ENCODE data around the gene FGF7. TPM values are rescaled to one million over a fixed set of nuclear protein-coding genes. Genes with fewer than 3 reads are reported as not detected.

Gene FGF7
- total RNA-seq, 1 donor: 445 TPM

- no peak overlapping the region for H3K4me3 ChIP-seq (ENCODE audit: insufficient read depth, low read length)
- no peak for DNase-seq (ENCODE audit: insufficient read length, low spot score, missing footprints)
- H3K27me3 ChIP-seq (ENCODE audit: insufficient read depth, low read length): no peaks in the 10 kb centered on the region
- H3K79me2 ChIP-seq (ENCODE audit: insufficient read depth, low read length): peaks cover 68% of the 10 kb centered on the region
- H2AFZ ChIP-seq (ENCODE audit: low read length): no peak overlapping the region
- peaks cover 53% of the 10 kb centered on the region for H3K4me1 ChIP-seq (ENCODE audit: insufficient read depth, low read length)
- H3K4me2 ChIP-seq (ENCODE audit: insufficient read depth, low read length): no peak overlapping the region
- peaks cover 4% of the 10 kb centered on the region for H4K20me1 ChIP-seq (ENCODE audit: insufficient read depth, low read length)
- no peak overlapping the region for H3K27ac ChIP-seq (ENCODE audit: low read depth, low read length)
- H3K36me3 ChIP-seq (ENCODE audit: insufficient read depth, low read length): peaks cover 9% of the 10 kb centered on the region
- TF ChIP-seq CTCF (IDR thresholded peaks at IDR 0.05; ENCODE audit: extremely low read depth, low read depth, low read length): no peak
- no peaks in the 10 kb centered on the region for H3K9me3 ChIP-seq (ENCODE audit: low read depth, low read length)
Measured at GRCh38 chr15:49441816-49442215, 18.8 kb downstream of the FGF7 start.

GRCh38 chr15:49452595-49452994 lies 29.6 kb downstream of the FGF7 start:
- no peak overlapping the region for H2AFZ ChIP-seq (ENCODE audit: low read length)
- no peak overlapping the region for H3K27ac ChIP-seq (ENCODE audit: low read depth, low read length)

GRCh38 chr15:49456166-49456565 lies 33.1 kb downstream of the FGF7 start:
- no peaks in the 10 kb centered on the region for H3K27me3 ChIP-seq (ENCODE audit: insufficient read depth, low read length)
- no peak for TF ChIP-seq CTCF (IDR thresholded peaks at IDR 0.05; ENCODE audit: extremely low read depth, low read depth, low read length)
- peaks cover 4% of the 10 kb centered on the region for H4K20me1 ChIP-seq (ENCODE audit: insufficient read depth, low read length)
- H3K4me2 ChIP-seq (ENCODE audit: insufficient read depth, low read length): no peak overlapping the region
- peaks cover 73% of the 10 kb centered on the region for H3K79me2 ChIP-seq (ENCODE audit: insufficient read depth, low read length)
- no peak overlapping the region for H3K4me3 ChIP-seq (ENCODE audit: insufficient read depth, low read length)
- no peak for DNase-seq (ENCODE audit: insufficient read length, low spot score, missing footprints)
- H2AFZ ChIP-seq (ENCODE audit: low read length): no peak overlapping the region
- H3K36me3 ChIP-seq (ENCODE audit: insufficient read depth, low read length): peaks cover 5% of the 10 kb centered on the region
- no peaks in the 10 kb centered on the region for H3K9me3 ChIP-seq (ENCODE audit: low read depth, low read length)
- peaks cover 46% of the 10 kb centered on the region for H3K4me1 ChIP-seq (ENCODE audit: insufficient read depth, low read length)
- H3K27ac ChIP-seq (ENCODE audit: low read depth, low read length): no peak overlapping the region

More at GRCh38 chr15:49452595-49452994, 29.6 kb downstream of the FGF7 start:
- peaks cover 11% of the 10 kb centered on the region for H4K20me1 ChIP-seq (ENCODE audit: insufficient read depth, low read length)
- H3K4me1 ChIP-seq (ENCODE audit: insufficient read depth, low read length): peaks cover 21% of the 10 kb centered on the region
- no peak overlapping the region for H3K4me2 ChIP-seq (ENCODE audit: insufficient read depth, low read length)
- H3K27me3 ChIP-seq (ENCODE audit: insufficient read depth, low read length): no peaks in the 10 kb centered on the region
- no peaks in the 10 kb centered on the region for H3K9me3 ChIP-seq (ENCODE audit: low read depth, low read length)
- no peak overlapping the region for H3K4me3 ChIP-seq (ENCODE audit: insufficient read depth, low read length)
- no peak for DNase-seq (ENCODE audit: insufficient read length, low spot score, missing footprints)
- H3K79me2 ChIP-seq (ENCODE audit: insufficient read depth, low read length): peaks cover 70% of the 10 kb centered on the region
- TF ChIP-seq CTCF (IDR thresholded peaks at IDR 0.05; ENCODE audit: extremely low read depth, low read depth, low read length): no peak
- H3K36me3 ChIP-seq (ENCODE audit: insufficient read depth, low read length): peaks cover 21% of the 10 kb centered on the region

GRCh38 chr15:49458145-49458544 lies 35.1 kb downstream of the FGF7 start:
- H3K9me3 ChIP-seq (ENCODE audit: low read depth, low read length): no peaks in the 10 kb centered on the region
- H3K36me3 ChIP-seq (ENCODE audit: insufficient read depth, low read length): peaks cover 12% of the 10 kb centered on the region
- peak overlapping the region; percentile 23 for H3K27ac ChIP-seq (ENCODE audit: low read depth, low read length)
- H3K27me3 ChIP-seq (ENCODE audit: insufficient read depth, low read length): no peaks in the 10 kb centered on the region
- H3K4me1 ChIP-seq (ENCODE audit: insufficient read depth, low read length): peaks cover 44% of the 10 kb centered on the region
- H4K20me1 ChIP-seq (ENCODE audit: insufficient read depth, low read length): peaks cover 5% of the 10 kb centered on the region
- DNase-seq (ENCODE audit: insufficient read length, low spot score, missing footprints): no peak
- no peak overlapping the region for H3K4me3 ChIP-seq (ENCODE audit: insufficient read depth, low read length)
- no peak for TF ChIP-seq CTCF (IDR thresholded peaks at IDR 0.05; ENCODE audit: extremely low read depth, low read depth, low read length)
- H3K4me2 ChIP-seq (ENCODE audit: insufficient read depth, low read length): no peak overlapping the region
- H3K79me2 ChIP-seq (ENCODE audit: insufficient read depth, low read length): peaks cover 75% of the 10 kb centered on the region
- H2AFZ ChIP-seq (ENCODE audit: low read length): no peak overlapping the region

Data from osteoblast (primary cell).